Measurements from ENCODE around the gene KCNMB1.
"Not testable (repeated sequence)": the region's sequence is repeated elsewhere in the genome, so short reads cannot be mapped to it uniquely, and the experiment has no call there.

KCNMB1 gene

DNA sequence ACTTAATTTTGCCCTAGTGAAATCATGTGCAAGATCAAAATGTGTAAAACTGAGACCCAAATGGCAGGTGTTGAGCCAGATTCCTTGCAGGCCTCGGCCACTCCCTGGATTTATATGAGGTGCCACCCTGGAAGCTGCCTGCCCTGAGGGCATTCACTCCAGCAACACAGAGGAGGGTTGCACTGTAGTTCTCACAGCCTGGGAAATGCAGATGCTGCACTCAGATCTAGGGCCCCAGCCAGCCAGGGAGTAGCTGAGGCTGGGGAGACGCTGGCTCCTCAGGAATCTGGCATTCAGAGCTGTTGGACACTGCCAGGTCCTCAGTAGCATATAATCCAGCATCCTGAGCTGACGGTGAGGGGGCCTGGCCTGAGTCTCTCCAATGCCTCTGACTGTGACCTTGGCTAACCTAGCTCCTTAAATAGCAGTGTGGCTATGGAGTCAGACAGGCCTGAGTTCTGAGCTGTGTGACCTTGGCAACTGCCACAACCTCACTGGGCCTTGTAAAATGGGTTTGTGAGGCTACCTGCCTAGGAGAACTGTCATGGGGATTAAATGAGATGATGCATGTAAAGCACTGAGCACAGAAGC lies 8.7 kb downstream of the KCNMB1 start:
- DNase-seq (ENCODE audit: low read depth in 3 of 3, low spot score in 1 of 3): no peak

DNA sequence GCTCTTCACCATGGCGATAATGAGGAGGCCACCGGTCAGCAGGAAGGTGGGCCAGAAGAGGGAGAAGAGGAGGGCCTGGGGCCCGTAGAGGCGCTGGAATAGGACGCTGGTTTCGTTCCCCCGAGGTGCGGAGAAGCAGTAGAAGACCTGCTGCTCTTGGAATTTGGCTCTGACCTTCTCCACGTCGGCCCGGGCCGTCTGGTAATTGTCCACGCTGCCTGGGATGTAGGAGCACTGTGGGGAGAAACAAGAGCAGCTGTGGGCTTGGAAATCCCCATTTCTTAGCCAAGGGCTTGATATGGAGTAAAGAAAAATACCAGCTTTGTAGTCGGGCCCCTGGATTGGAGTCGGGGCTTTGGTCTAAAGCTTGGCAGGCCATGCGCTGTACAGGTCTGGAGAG lies 10.4 kb downstream of the KCNMB1 start:
- DNase-seq (ENCODE audit: low read depth in 3 of 3, low spot score in 1 of 3): no peak

DNA sequence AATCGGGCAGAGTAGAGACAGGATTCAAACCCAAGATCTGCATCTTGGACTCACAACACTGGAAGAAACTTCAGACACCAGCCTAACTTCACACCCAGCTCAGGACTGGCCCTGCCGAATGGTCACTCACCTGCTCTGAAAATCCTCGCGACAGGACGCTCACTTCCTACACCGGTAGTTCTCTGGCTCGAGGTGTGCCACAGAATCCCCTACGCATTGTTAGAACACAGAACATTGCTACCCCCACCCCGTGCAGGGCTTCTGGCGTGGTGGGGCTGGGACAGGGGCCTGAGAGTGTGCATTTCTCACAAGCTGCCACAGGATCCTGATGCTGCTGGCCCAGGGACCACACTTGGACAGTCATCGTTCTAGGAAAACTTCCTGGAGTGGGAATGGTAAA lies 12.1 kb downstream of the KCNMB1 start:
- no peak for DNase-seq (ENCODE audit: low read depth in 3 of 3, low spot score in 1 of 3)

DNA sequence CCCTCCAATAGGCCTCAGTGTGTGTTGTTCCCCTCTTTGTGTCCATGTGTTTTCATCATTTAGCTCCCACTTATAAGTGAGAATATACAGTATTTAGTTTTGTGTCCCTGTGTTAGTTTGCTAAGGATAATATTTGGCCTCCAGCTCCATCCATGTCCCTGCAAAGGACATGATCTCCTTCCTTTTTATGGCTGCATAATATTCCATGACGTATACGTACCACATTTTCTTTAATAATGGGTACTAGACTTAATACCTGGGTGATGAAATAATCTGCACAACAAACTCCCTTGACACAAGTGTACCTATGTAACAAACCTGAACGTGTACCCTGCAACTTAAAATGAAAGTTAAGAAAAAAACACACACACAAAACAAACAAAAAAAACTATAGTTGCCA lies 12.6 kb downstream of the KCNMB1 start:
- DNase-seq (ENCODE audit: low read depth in 3 of 3, low spot score in 1 of 3): not testable (repeated sequence)

DNA sequence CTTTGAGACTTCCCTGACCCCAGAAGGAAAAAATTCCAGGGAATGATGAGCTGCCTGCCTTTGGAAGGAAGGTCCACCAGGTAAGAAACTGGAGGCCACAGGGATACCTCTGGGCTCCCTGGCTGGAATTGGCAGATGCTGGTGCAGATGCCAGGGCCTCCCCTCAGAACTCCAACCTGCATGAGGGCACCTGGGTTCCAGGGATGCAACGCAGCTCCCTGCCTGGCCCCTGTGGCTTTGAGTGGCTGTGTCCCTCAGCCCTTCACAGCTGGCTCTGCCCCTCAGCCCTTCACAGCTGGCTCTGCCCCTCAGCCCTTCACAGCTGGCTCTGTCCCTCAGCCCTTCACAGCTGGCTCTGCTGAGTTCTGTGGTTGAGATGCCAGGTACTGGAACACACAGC lies 13.9 kb downstream of the KCNMB1 start:
- DNase-seq (ENCODE audit: low read depth in 3 of 3, low spot score in 1 of 3): no peak

DNA sequence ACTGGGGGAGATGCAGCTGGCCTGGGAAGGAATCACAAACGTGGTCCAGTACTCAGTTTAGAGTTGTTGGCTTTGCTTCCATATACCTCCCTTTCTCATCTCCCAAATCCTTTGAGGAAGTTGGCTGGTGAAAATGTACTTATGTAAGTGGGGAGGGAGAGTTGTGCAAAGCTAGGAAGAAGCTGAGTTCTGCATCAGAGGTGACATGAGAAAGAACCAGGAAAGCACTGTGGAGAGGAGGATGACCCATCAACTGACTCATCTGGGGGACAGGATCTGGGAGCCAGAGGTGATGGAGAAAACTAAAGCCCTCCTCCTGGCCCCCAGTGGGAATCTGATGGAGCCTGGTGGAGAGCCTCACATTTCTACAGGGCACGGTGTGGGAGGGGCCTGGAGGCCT lies 16.2 kb downstream of the KCNMB1 start:
- no peak for DNase-seq (ENCODE audit: low read depth in 3 of 3, low spot score in 1 of 3)

DNA sequence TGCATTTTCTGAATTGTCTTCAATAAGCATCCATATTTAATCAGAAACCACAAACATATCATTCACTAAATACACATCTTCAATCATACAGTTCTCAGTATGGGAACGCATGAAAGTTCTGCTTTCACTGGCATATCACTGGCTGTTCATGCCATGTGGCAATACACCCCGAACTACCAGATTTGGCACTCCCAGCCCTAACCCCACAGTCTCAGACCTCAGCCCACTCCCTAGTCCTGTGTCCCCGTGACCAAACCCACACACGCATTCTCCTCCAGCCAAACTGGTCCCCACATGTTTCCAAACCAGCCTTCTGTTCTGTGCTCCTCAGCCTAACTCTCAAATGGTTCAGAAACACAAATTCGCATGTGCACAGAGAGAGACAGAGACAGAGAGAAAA lies 20.6 kb downstream of the KCNMB1 start:
- DNase-seq (ENCODE audit: low read depth in 3 of 3, low spot score in 1 of 3): no peak

DNA sequence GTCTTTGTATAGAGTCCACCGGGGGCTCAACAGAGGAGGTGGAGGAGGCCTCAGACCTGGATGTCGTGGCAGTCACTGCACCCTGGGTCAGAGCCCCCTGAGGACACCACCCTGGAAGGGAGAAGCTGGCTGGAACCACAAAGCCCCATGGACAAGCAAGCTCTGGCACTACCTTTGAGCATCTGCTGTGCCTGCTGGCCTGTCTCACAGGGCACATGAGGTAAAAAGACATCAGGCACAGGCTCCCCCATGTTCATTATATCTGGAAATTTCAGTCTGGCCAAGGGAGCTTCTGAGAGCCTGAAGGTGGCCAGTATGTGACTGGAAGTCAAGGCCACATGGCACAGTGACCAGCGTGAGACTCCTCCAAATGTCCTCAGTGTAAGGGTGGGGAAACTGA lies 22.9 kb downstream of the KCNMB1 start:
- no peak for DNase-seq (ENCODE audit: low read depth in 3 of 3, low spot score in 1 of 3)

DNA sequence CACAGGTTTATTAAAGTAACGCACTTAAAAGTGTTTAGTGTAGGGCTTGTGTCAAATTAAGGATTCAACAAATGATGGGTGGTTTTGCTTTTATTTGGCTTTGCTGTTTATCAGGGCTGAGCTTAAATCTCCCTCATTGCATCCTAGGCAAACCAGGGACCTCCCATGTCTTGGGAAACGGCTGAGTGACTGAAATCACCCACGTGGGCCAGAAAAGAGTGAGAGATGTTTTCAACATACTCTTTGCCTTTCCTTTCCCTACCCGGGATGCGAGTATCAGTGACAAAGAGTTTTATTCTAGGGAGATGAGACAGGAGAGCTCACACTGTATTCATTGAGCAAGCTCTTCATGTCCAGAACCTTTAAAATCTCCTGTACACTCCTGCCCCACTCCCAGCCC lies 23.3 kb downstream of the KCNMB1 start:
- DNase-seq (ENCODE audit: low read depth in 3 of 3, low spot score in 1 of 3): no peak

DNA sequence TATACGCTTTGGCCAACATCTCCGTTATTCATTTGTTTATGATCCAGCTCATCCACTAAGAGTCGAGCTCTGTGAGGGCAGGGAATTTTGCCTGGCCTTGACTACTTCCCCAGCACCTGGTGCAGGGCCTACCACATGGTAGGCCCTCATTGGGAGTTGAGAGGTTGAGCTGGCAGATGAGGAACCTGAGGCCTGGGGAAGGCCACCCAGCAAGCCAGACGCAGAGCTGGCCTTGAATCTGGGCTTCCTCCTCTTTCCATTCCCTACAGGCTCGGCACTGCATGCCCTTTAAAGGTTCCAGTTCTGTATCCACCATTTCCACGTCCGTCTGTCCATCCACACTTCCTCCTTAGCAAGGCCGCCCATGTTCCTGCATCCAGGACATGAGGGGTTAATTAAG lies 24.2 kb downstream of the KCNMB1 start:
- no peak for DNase-seq (ENCODE audit: low read depth in 3 of 3, low spot score in 1 of 3)

DNA sequence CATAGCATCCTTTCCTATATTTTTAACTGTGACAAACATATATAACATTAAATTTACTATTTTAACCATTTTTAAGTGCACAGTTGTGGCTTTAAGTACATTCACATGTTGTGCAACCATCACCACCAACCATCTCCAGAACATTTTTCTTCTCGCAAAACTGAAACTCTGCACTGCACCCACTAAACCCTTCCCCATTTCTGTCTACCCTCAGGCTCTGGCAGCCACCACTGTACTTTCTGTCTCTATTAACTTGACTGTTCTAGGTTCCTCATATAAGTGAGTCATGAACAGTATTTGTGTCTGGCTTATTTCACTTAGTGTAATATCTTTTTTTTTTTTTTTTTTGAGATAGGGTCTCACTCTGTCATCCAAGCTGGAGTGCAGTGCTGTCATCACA lies 25.5 kb downstream of the KCNMB1 start:
- no peak for DNase-seq (ENCODE audit: low read depth in 3 of 3, low spot score in 1 of 3)

DNA sequence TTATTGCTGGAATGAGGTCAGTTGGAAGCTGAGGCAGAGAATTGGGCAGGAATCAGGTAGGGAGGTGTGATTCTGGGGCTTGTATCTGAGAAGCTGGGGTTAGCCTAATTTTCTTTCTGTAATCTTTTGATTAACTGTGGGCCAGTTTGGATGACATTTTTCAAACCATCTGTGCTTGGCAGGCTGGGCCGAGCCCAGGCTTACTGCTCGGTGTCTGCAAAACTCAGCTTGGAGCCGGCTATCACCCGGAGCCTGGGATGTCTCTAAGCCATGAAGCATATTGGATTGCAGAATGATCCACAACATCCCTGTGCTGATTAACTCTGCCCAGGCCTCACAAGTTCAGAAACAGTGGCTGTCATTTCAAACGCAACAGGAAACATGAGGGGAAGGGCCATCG lies 26.5 kb downstream of the KCNMB1 start:
- no peak for DNase-seq (ENCODE audit: low read depth in 3 of 3, low spot score in 1 of 3)

DNA sequence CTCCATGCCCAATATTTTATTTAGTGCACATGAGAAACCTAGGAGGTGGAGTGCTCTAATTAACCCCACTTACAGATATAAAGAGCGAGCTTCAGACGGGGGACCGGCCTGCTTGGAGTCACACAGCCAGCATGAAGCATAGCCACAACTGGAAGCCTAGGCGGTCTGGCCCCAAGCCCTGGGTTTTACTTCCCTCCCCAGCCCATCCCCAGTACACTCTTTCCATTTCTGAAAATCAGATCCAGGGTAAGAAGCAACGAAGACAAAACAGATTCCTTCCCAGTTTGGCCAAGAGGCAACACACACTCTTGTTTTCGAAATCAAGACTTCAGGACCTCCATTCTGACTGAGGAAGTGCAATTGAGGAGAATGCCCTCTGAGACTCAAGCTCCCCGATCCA lies 27.1 kb downstream of the KCNMB1 start:
- DNase-seq (ENCODE audit: low read depth in 3 of 3, low spot score in 1 of 3): no peak

DNA sequence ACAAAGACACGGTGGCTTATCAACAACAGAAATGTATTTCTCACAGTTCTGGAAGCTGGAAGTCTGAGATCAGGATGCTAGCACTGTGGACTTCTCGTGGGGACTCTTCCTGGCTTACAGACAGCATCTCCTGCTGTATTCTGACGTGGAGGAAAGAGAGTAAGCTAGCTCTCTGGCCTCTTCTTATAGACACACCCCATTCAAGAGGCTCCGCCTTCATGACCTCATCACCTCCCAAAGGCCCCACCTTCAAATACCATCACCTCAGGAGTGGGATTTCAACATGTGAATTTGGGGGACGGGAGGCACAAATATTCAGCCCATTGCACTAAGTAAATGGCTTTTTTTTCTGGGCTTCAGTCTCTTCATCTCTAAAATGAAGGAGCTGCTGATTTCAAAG lies 27.6 kb downstream of the KCNMB1 start:
- no peak for DNase-seq (ENCODE audit: low read depth in 3 of 3, low spot score in 1 of 3)

DNA sequence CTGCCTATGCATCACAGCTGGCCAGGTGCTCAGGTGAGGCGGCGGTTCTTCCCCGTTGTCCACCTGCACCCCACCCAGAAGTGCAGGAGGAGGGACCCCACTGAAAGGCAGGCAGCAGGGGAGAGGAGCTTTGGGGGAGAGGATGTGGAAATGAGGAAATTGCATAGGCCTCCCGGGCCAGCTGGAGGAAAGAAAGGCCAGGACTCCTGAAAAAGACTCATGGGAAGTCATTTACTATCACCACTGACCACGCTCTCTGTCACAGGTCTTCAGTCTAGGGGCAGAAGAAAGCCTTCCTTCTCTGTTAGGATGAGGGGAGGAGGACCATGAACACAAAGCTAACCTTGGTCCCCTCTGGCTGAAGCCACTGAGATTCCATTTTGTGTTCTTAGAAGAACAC lies 28.1 kb downstream of the KCNMB1 start:
- DNase-seq (ENCODE audit: low read depth in 3 of 3, low spot score in 1 of 3): no peak

DNA sequence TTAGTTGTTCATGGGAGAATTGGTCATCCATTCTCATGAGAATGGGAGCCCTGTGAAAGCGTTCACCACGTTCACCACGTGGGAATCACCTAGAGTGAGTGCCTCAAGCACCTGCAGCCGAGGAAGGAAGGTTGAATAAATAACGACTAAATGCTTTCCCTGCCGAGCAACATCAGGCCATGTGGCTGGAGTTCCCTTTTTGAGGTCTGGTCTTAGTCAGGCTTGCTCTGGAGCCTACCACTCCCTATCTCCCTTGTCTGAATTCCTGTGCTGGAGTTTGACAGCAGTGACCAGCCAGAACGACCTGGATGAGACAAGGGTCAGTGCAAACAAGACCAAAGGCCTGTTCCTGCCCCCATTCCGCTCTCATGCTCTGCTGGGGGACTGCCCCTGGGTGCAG lies 28.5 kb downstream of the KCNMB1 start:
- DNase-seq (ENCODE audit: low read depth in 3 of 3, low spot score in 1 of 3): no peak

DNA sequence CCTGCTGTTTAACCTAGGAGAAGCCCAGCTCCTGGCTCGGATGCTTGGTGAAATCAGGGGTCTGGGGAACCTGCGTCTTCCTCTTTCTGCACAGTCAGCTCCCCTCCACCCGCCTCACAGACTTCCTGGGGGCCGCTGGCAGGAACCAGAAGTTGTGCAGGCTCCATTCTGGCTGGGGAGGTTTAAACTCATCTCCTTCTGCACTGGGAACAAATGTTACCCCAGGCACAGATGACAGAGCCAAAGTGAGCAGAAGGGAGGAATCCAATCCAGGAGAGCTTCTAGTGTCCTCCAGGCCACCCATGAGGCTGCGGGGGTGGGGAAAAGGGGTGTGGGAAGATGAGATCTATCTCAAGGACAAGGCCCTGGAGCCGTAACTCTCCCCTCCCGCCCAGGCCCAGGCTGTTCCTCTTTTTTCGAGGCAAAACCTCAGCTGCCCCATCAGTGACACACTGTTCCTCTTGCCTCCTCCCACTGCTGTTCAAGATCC lies 31.2 kb downstream of the KCNMB1 start:
- no peak for DNase-seq (ENCODE audit: low read depth in 3 of 3, low spot score in 1 of 3)

DNA sequence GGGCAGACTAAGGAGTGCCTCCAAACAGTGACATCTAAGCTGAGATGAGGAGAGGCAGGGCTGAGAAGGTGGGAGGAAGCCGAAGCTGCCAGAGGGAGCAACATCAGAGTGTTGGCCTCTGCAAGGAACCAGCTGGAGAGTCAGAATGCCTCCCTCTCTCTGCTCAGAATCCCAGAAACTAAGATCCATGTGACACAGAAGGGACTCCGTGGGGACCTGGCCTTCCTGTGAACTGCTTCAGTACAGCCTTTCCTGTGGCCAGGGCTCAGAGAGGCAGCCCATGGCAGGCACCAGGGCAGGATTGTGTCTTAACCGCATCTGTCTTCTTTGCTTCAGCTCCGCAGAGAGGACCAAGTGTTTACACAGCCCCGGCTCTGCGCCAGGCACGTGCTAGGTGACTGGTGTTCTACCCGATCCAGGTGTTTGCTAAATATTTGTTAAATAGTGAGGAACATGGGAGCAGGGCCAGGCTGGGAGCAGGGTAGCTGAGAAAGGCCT lies 33.5 kb downstream of the KCNMB1 start:
- DNase-seq (ENCODE audit: low read depth in 3 of 3, low spot score in 1 of 3): no peak

DNA sequence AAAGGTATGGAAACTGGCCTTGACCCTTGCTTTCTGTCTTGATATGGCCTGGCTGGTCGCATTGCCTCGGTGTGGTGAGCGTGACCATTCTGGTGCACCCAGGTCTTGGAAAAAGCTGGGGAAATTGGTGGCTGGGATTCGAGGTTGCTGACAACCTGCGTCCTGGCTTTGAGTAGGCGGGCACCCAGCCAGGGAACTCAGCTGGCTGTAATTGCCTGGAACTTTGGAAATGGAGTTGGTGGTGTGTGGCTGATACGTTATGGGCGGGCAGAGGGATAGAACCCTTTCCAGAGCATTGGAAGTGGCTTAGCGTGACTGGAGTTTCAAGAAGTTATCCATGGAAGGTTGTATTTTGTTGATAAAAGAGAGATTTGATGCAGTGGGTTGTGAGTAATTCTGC lies 35.2 kb downstream of the KCNMB1 start:
- DNase-seq (ENCODE audit: low read depth in 3 of 3, low spot score in 1 of 3): no peak

DNA sequence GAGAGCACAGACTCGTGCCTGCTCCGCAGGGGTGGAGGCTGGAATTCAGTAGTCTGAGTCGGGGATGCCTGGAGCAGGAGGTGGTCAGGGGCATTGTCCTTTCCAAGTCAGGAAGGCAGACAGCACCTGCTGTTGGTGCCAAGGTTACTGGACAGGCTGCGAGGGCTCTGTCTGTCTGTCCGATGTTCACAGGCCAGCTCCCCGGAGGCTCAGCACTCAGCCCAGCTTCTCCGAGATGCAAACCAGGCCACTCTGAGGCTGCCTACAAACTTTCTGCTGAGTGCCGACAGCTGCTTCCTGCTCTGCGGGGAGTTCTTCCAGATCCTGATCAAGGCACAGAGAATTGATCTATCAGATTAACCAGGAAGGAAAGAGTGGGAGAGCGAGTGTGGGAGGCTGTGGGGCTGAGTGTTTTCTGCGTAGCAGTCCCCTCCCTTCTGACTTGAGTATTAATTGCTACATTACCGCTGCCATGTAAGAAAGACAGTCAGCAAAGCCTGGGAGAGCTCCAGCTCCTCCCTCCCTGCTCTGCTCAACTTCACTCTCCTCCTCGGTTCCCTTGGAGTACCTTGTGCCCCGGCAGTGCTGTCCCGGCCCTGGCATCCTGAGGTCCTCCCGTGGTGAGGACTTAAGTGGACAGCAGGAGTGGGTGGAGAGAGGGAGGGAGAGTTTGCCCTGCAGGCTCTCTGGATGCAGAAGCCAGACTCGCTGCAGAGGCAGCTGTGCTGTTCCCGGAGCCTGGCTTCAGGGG lies 36.0 kb downstream of the KCNMB1 start:
- DNase-seq (ENCODE audit: low read depth in 3 of 3, low spot score in 1 of 3): no peak

DNA sequence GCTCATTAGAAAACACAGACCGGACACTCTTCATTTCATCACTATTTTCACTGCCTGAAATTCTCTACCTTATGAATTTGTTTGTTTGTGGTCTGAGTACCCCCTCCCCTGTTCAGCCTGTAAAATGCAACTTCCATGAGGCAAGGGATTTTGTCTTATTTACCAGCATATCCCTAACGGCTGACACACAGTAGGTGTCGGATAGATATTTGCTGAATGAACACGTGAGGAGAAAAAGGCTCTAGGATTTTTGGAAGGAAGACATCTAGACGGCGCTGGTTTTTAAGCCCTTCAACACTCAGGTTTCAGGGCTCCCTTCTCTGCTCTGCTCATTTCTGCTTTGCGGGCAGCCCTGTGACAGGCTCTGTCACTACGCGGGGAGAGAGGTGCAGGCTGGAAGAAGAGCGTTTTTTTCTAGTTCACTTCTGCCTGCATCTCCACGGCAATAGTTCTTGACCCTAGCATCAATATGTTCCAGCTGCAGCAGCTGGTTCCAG lies 41.0 kb downstream of the KCNMB1 start:
- DNase-seq (ENCODE audit: low read depth in 3 of 3, low spot score in 1 of 3): no peak

DNA sequence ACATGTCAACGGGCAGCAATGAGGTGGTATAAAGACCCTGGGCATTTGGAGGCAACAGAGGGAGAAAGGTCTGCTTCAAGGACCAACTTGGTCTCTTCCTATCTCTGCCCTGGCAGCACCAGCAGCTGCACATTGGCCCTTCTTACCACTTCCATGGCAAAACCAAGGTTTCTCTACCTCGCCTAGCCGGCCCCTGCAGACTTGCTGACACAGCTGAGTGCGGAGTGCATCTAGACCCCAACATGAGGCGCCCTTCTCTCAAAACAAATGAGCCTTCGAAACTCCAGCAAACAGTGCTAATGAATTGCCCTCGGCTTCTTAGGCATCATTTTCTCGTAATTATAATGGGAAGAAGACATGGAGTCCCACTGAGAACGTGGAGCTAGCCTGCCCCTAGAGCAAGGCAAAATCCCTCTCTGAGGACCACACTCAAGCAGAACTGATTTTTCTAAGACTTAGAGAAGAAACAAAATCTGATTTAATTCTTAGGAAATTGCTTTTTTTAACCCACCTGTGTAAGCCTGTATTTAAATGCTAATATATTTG lies 42.1 kb downstream of the KCNMB1 start:
- DNase-seq (ENCODE audit: low read depth in 3 of 3, low spot score in 1 of 3): no peak

Measured in stimulated activated CD4-positive, alpha-beta T cell treated with anti-CD3 and anti-CD28 coated beads, TNF-alpha, amount 100 ng/mL, for 1 hour (primary cell).